SKM-1 treated with dmso at 0.1 percent for 144 hours (cell line): ENCODE measurements around the gene C19orf47.

Experiments
- DNase-seq: peaks from one replicate; lab custom pipeline; 2025; ENCODE audit not compliant: unreplicated experiment; lab: John Stamatoyannopoulos, UW

Gene C19orf47, protein sequence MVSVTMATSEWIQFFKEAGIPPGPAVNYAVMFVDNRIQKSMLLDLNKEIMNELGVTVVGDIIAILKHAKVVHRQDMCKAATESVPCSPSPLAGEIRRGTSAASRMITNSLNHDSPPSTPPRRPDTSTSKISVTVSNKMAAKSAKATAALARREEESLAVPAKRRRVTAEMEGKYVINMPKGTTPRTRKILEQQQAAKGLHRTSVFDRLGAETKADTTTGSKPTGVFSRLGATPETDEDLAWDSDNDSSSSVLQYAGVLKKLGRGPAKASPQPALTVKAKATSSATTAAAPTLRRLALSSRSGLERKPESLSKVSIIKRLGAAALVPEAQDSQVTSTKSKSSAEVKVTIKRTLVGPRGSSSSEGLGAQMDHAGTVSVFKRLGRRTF

DNA sequence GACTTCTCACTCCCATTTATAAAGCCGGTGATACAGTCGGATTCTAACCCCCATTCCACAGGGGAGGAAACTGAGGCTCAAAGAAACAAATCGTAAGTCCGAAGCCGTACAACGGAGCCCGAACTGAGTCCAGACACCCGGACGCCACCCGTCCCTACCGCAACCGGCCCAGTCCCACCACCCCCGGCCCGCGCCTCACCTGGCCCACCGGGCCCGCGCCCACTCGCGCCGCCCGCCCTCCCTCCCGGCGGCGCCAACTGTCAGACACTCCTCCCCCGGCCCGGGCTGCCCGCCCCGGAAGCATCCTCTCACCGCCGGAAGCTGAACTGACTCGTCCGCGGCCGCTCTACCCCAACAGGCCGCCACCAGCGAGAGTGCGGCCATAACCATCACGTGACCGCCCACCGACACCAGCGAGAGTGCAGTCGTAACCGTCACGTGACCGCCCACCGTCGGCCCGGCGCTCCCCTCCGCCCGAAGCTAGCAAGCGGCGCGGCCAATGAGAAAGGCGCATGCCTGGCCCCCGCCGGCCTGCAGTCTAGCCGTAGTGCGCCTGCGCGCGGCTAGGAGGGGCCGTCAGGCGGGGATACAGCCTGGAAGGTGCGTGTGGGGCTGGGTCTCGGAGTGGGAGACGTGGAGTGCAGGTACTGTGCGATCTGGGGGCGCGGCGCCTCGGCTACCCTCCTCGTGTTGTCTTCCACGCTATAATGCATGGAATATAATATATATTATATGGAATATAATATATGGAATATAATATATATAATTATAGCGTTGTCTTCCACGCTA is at the start of gene C19orf47, which contains the start of gene PLD3:
Gene C19orf47, minus strand, starts transcription at position 273 of the 789 bp plus-strand sequence. CDS start 6,540 bp downstream, outside the sequence.
Gene PLD3, plus strand, starts transcription at position 571 of the 789 bp plus-strand sequence. CDS start 17,789 bp downstream, outside the sequence.
- DNase-seq: peak; percentile 98

DNA sequence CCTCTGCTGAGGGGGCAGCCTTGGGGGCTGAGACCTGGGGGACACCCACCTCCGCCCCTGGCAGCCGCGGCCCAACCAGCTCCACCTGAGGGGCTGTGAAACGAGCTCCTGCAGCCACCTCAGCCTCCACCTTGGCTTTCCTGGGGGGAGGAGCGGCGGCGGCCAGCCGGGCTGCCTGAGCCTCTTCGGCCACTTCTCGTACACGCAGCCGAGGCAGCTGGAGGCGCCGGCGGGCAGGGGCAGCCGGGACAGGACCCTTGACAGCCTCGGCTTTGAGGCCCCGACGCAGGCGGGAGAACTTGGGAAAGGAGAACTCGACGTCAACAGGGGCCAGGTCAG is 49.3 kb upstream of the C19orf47 start:
- no peak for DNase-seq

DNA sequence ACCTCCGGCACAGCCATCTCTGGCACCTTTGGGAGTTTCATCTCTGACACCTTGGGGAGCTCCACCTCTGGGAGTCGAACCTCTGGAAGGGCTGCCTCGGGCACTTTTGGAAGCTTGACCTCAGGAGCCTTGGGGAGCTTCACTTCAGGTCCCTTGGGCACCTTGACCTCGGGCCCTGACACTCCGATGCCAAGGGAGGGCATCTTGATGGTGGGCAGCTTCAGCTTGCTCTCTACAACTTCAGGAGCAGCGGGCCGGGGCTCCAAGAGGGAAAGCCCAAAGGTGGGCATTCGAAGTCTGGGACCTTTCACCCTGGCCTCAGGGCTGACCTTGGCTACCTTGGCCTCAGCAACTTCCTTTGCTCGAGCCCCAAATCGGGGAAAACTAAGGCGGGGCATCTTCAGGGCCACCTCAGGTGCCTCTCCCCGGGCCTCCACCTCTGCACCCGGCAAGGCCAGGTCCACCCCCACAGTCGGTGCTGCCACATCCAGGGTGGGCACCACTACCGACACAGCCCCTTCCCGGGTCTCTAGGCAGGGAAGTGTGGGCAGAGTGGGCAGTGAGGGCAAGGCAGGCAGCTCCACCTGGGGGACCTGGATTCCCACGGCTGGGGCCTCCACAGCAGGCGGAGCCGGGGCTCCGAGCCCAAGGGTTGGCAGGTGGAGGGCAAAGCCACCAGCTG is 48.8 kb upstream of the C19orf47 start:
- no peak for DNase-seq

DNA sequence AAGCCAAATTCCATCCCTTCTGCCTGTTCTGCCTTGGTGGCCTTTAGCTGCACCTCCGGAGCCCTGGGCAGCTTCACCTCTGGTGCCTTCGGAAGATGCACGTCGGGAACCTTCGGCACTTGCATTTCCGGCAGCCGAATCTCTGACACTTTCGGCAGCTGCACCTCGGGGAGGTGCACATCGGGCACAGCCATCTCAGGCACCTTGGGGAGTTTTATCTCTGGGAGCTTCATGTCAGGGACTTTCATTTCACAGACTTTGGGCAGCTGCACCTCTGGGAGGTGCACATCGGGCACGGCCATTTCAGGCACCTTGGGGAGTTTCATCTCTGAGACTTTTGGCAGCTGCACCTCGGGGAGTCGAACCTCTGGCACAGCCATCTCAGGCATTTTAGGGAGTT is 47.8 kb upstream of the C19orf47 start:
- no peak for DNase-seq

DNA sequence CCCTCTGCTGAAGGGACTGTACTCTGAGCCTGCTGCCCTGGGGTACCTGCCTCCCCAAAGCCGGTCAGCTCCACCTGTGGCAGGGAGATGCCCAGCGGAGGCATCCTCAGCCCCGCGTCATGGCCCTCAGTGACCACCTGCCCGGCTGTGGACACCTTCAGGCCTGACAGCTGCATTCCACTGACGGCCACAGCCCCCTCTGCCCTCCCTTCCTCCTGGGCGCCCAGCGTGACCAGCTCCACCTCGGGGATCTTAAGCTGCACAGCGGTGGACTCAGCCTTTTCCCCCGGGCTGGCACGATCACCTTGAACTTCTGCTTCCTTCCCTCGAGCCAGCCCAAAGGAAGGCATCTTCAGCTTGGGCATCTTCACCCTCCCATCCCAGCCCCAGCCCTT is 46.6 kb upstream of the C19orf47 start:
- no peak for DNase-seq

DNA sequence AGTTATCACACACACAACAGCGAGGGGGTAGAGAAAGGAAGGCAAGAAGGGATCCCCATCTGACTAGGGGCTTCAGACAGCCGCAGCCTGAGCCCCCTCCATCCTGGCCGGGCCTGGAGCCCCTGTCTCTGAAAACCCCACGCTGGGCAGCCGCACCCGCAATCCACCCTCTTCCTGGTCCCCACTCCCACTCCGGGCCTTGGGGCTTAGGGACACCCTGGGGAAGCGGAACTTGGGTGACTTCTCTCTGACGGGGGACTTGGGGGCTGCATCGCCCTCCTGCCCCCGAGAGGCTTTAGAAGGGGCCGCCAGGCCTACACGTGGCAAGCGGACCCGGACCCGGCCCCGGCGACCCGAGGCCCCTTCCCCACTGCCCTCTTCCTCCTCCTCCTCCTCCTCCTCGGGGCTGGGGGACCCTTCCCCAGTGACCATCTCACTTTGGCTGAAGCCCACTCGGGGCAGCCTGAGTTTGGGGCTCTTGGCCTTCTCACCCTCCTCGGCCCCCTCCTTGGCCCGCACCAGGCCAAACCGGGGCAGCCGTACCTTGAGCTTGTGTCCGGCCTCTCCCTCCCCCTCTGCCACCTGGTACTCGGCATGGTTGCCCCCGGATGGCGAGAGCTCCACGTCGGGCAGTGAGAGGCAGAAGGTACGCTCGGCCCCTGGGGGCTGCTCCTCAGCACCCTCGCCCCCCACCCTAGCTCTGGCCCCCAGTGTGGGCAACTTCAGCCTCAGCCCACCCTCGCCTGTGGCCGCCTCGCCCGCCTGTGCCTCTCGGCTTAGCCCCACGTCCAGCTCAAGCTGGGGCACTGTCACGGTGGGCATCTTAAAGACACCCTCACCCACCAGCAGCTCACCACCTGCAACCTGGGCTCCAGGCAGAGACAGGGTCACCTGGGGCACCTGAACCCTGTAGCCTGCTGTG is 46.0 kb upstream of the C19orf47 start:
- no peak for DNase-seq

DNA sequence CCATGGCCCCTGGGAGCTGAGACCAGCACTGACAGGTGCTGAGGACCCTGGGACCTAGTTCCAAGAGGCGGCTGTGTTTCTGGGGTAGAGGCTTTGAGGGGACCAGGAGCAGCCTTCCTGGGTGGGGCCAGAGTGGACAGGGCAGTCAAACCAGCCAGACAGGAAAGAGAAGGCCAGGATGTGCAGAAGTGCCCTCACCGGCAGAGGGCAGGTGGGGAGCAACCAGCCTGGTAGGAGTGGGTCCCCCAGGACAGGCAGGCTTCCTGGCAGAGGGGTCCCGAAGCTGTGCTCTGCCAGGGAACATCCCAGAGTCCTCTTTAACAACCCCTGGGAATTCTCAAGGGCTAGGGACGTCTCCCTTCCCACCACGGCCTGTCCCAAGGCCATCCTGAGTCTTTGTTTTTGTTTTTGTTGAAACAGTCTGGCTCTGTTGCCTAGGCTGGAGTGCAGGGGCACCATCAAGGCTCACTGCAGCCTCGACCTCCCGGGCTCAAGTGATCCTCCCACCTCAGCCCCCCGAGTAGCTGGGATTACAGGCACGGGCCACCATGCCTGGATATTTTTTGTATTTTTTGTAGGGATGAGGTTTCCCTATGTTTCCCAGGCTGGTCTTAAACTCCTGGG is 44.8 kb upstream of the C19orf47 start:
- DNase-seq: no peak

DNA sequence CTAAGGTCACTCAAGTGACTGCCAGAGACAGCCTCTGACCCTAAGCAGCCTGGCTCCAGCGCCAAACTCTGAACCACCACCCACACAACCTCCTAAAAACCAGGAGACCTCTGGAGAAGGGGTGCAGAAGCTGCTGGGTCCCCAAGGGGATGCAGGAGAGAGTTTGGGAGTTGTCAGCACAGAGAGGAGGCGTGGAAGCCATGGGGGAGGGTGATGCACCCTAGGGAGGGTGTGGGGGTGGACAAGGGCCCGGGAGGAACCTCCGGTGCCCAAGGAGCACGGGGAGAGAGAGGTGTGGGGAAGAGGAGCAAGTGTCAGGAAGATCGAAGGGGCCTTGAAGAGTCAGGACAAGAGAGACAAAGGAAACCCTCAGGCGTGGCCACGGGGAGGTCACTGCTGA is 43.9 kb upstream of the C19orf47 start:
- no peak for DNase-seq

DNA sequence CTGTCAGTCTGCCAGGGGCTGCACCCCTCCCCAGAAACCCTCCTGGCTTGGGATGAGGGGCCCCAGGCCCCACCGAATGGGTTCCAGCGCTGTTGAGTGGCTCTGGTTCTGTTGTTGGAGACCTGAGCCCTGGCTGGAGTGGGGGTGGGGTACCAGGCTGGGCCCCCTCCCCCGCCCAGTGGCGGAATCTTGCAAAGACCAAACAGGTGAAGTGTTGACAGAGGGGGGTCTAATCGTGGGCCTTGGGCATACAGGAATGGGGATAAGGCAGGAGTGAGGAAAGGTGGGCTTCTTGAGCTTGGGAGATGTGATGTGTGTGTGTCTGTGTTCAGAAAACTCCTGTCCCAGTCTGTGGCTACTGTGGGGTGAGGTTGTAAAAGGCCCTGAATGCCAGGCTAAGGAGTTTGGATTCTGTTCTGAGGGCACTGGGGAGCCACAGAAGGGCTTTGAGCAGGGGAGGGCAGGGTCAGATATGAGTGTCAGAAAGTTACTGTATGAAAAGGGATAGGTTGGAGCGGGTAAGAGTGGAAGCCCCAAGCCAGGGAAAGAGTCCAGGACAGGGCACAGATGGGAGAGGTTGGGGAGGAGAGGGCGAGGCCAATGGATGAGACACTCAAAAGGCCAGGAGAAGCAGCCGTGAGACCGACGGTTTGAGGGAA is 42.0 kb upstream of the C19orf47 start, which contains the start of gene HIPK4:
Gene HIPK4, minus strand, starts transcription at position 98 of the 659 bp plus-strand sequence. CDS start 279 bp downstream, outside the sequence.
- DNase-seq: no peak

DNA sequence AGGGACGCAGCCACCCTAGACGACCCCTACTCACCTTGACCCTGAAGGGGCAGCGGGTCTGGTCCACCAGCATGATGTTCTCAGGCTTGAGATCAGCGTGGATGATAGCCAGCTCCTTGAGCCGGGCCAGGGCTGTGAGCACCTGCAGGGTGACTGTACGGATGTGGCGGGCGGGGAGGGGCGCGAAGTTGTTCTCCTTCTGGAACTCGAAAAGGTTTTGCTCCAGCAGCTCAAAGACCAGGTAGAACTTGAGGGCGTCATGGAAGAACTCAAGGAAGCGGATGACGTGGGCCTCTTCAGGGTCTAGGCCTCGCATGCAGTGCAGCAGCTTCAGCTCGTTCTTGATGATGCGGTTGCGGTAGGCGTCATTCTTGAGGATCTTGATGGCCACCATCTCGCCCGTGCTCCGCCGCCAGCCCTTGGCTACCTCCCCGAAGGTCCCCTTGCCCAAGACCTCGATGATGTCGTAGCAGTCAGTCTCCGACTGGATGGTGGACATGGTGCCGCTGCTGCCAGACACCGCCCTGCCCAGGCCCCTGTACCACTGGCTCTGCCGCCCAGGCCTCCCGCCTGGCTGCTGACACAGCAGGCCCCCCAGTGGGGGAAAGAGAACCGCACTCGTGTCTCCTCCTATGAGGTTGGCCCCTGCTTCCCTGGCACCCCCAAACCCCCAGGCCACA is 41.3 kb upstream of the C19orf47 start:
- no peak for DNase-seq

DNA sequence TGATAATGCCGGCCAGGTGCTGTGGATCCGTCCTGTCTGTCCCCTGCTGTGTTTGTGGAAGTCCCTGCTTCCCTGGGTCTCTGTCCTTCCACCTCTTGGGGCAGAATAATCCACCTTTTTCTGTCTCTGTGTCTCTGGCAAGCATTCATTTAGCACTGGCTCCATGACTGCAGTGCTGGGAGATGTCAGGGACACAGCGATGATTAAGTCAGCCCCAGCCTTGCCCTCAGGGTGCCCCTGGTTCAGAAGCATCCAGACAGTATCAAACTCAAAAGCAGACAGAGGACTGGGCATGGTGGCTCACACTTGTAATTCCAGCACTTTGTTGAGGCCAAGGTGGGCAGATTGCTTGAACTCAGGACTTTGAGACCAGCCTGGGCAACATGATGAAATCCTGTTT is 40.3 kb upstream of the C19orf47 start:
- no peak for DNase-seq

DNA sequence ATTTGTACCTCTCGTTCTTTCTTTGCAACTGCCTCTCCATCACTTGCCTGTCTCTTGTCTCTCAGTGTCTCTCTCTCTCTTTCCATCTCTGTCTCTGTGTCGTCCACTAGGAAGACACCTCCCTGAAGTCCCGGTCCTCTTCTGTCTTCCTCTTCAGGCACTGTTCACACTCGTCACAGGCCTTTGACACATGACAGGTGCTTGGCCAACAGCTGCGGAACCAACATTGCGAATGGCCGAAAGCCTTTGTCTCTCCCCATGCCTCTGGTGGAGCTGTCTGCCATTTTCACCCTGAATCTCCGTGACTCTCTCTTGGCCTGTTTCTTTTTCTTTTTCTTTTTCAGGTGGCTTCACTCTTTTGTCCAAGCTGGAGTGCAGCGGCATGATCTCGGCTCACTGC is 39.0 kb upstream of the C19orf47 start:
- DNase-seq: no peak

DNA sequence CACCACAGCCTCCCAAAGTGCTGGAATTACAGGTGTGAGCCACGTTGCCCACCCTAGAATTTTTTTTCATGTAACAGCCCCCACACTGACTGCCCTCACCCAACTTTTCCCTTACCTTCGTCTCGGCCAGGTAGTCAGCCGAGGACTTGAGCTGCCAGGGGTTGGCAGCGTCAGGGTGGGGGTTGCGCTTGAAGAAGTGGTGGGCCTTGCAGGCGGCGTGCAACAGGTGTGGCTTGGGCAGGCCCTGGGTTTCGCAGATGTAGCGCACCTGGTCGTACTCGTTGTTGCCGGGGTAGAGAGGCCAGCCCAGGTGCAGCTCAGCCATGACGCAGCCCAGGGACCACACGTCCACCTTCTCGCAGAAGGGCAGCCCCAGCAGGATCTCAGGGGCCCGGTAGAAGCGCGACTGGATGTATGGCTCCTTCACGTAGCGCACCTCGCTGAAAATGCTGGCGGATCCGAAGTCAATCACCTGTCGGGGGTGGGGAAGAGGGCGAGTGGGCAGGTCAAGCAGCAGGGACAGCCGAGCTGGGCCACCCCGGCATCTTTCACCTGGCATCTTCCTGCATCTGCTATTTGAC is 35.6 kb upstream of the C19orf47 start:
- DNase-seq: no peak

DNA sequence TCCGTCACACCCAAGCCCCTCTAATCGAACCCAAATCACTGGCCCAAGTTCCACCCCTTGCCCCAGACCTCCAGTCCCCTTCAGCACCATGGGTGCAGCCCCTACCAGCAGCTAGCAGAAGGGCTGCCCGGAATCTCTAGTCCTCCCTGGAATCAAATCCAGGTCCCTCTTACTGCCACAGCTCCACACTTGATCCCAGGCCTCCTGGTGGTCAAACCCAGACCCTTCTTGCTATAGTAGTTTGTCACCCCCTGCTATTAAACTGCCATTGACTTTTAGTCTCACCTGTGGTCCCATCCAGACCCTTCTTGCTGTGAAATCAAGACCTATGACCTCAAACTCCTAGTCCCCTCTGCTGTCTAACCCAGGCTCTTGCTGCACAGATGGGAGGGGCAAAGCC is 33.1 kb upstream of the C19orf47 start:
- DNase-seq: no peak

DNA sequence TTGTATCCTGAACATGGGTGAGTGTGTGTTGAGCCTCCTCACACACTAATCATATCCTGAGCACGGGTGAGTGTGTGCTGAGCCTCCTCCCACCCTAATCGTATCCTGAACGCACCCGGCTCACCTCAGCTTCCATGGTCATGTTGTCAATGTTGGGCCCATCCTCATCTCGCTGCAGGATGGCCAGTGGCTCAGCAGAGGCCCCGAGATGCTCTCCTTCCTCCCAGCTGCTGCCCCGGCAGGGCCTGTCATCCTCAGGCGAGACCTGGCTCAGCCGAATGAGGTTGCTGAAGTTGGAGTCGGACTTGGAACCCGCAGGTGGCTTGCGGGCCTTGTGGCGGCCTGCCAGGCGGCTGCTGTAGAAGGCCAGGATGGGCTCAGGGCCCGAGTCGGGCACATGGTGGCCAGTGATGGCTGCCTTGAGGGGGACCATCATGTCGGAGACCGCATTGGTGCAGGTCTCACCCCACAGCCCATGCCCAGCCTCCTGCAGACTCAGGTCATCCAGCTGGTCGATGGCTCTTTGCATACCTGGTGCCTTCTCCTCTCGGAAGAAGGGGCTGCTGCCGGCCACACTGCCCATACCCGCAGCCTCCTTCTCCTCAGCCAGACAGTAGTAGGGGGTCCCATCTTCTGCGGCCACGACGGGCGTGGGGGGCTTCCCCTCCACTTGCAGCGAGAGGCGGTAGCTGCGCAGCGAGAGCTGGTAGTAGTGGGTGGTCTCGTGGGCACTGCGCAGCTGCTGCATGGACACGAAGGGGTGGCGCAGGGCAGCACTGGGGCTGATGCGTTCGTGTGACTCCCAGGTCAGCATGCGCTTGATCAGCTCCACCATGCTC is 32.2 kb upstream of the C19orf47 start:
- DNase-seq: no peak

DNA sequence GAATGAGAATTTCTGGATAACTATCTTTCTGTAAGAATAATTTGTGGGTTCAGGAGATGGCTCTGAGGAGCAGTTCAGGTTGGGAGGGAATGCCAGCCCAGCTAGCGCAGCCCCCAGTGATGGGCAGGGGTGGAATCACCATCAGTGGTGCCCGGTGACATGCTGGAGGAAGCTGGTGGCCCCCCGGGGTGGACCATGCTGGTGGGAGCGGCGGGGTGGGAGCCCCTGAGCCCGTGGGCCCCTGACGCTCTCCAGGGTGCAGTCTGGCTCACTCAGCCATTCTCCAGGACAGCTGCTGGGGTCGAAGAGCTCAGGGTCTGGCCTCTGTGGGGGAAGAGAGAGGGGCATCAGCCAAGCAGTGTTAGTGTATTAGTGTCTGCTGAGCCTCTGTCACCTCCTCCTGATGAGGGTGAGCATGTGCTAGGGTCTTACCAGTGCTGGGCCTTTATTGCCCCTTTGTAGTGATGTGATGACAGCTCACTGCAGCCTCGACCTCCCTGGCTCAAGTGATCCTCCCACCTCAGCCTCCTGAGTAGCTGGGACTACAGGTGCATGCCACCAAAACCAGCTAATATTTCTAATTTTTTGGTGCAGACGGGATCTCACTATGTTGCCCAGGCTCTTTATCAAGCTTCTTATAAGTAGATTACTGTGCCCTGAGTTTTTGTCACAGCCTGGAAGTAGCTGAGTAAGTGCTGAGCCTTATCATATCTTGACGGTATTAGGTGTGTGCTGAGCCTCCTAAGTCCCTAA is 31.4 kb upstream of the C19orf47 start:
- no peak for DNase-seq

DNA sequence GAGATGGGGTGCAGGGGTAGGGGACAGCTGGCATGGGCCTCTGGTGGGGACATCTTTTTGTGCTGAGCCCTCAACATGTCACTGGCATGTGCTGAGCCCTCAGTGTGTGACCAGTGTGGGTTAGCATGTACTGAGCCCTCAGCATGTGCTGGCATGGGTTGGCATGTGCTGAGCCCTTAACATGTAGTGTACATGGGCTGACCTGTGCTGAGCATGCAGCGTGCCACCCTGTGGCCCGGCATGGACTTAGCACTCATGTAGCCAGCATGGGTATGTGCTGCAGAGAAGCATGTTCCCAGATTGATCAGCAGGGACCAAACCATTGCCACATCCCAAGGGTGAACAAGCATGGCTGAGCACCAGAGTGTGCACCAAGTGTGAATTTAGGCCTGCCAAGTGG is 30.3 kb upstream of the C19orf47 start:
- no peak for DNase-seq
